ENCODE data around the gene CALD1. TPM values are rescaled to one million over a fixed set of nuclear protein-coding genes. Genes with fewer than 3 reads are reported as not detected.

CALD1 gene
- total RNA-seq, 2 experiments from 2014 or later, result 2.1 to 2.2 TPM

DNA sequence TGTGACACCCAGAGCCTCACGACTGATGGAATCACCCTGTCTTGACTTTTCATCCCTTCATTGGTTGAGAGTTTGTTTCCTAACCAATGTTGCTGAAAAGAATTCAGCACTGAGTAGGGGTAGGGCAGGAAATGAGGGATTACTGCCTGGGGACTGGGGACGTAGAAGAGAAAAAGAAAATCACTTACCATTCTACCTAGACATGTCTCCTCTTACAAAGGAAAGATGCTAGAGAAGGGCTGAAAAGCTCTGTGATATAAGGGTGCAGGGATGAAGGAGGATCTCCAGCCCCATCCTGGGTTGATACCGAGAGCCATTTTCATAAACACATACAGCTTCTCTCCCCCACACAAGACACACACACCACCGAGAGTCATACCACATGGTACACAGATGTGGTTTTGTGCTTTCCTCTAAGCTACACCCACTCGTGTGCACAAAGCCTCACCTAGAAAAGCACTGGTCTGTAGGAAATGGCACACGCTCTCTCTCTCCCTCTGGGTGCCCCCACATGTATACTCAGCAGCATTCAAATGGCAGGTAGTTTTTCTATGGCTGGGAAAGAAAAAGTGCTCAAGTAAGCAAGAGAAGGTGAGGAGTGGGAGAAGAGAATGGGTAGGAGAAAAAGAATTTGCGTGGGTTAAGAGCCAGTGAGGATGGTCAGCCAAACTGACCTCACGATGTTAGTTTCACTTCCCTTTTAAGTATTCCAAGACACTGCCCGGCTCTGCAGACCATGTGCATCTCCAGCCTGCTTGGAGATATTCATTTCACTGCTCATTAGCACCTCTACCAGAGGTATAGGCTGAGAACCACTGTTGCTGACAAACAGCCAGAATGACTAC is 85.8 kb downstream of the CALD1 start:
- intact Hi-C loops (cut with micrococcal nuclease), result no loop called here
- Mint-ChIP-seq H3K9me3 (no peaks in the 10 kb centered on the region), H3K36me3 (ENCODE audit: low read depth) (peaks cover 3% of the 10 kb centered on the region), H3K27ac (peak overlapping the region; percentile 78), H3K27me3 (no peaks in the 10 kb centered on the region), H3K4me1 (ENCODE audit: low read depth) (peaks cover 20% of the 10 kb centered on the region), H3K4me3 (peak overlapping the region; percentile 46)
- TF ChIP-seq, protein P1, sequence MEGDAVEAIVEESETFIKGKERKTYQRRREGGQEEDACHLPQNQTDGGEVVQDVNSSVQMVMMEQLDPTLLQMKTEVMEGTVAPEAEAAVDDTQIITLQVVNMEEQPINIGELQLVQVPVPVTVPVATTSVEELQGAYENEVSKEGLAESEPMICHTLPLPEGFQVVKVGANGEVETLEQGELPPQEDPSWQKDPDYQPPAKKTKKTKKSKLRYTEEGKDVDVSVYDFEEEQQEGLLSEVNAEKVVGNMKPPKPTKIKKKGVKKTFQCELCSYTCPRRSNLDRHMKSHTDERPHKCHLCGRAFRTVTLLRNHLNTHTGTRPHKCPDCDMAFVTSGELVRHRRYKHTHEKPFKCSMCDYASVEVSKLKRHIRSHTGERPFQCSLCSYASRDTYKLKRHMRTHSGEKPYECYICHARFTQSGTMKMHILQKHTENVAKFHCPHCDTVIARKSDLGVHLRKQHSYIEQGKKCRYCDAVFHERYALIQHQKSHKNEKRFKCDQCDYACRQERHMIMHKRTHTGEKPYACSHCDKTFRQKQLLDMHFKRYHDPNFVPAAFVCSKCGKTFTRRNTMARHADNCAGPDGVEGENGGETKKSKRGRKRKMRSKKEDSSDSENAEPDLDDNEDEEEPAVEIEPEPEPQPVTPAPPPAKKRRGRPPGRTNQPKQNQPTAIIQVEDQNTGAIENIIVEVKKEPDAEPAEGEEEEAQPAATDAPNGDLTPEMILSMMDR (IDR thresholded peaks at IDR 0.05), result no peak
- DNase-seq (peak; percentile 67), ATAC-seq (peak; percentile 92)
- ChIA-PET CTCF (interaction anchor here (0.9 kb wide), 1 partner anchor 220 kb away, joined by 3 read pairs; no protein-coding TSS in a partner anchor), POLR2A (interaction anchor here (0.6 kb wide), 1 partner anchor 15 kb away, joined by 4 read pairs; no protein-coding TSS in a partner anchor)

DNA sequence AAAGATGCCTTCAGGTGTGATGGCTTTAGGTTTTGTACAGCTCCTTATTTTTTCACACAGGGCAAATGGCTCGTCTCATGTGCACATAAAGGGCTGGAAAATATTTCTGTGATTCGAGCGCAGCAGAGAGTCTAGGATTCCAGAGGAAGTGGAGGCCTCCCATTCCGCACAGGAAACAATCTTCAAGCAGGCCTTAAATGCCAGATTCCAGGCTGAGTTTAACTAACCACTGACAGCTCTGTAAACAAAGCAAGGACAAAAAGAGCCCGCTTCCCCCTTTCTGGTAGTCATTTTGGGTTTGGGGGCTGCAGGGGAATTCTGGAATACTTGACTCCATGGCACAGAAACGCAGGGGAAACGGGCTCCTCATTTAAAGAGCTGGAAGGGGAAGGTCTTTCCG is 87.2 kb downstream of the CALD1 start:
- Mint-ChIP-seq H3K36me3 (ENCODE audit: low read depth) (peaks cover 2% of the 10 kb centered on the region), H3K27me3 (no peaks in the 10 kb centered on the region), H3K9me3 (no peaks in the 10 kb centered on the region), H3K27ac (no peak overlapping the region), H3K4me1 (ENCODE audit: low read depth) (peaks cover 20% of the 10 kb centered on the region), H3K4me3 (no peak overlapping the region)
- CTCF ChIA-PET, result no interaction called here
- ATAC-seq, result no peak
- POLR2A ChIA-PET, result interaction anchor here (0.6 kb wide), 1 partner anchor 19 kb away, joined by 3 read pairs; no protein-coding TSS in a partner anchor
- no peak for DNase-seq
- TF ChIP-seq, protein P1 (IDR thresholded peaks at IDR 0.05), result no peak
- intact Hi-C loops (cut with micrococcal nuclease), result no loop called here

DNA sequence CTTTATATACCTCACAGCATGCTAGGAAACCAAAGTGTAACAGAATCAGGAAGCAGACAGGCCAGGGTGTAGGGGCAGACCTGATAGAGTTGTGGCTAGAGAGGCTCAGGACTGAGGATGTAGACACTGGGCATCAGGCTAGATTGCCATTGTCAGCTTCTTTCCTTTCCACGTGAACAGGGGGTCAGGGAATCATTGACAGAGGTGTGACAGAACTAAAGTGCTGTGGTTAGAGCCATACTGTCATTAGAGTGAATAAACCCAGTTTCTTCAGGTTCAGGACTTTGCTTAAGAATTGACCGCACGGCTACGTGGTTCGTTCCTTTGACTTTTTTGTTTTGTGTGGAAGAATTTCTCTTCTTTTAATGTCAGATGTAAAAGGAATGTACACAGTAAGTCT is 90.7 kb downstream of the CALD1 start:
- H3K4me3 Mint-ChIP-seq, result no peak overlapping the region
- POLR2A ChIA-PET, result interaction anchor here (0.8 kb wide), 1 partner anchor 9 kb away, joined by 3 read pairs; no protein-coding TSS in a partner anchor
- H3K27me3 Mint-ChIP-seq, result peaks cover 11% of the 10 kb centered on the region
- intact Hi-C loops (cut with micrococcal nuclease), result no loop called here
- no peak for ATAC-seq
- no peaks in the 10 kb centered on the region for H3K36me3 Mint-ChIP-seq (ENCODE audit: low read depth)
- no peak for DNase-seq
- TF ChIP-seq, protein P1 (IDR thresholded peaks at IDR 0.05), result no peak
- CTCF ChIA-PET, result interaction anchor here (0.8 kb wide), 1 partner anchor 20 kb away, joined by 3 read pairs; no protein-coding TSS in a partner anchor
- no peaks in the 10 kb centered on the region for H3K9me3 Mint-ChIP-seq
- no peak overlapping the region for H3K27ac Mint-ChIP-seq
- H3K4me1 Mint-ChIP-seq (ENCODE audit: low read depth), result peaks cover 10% of the 10 kb centered on the region

DNA sequence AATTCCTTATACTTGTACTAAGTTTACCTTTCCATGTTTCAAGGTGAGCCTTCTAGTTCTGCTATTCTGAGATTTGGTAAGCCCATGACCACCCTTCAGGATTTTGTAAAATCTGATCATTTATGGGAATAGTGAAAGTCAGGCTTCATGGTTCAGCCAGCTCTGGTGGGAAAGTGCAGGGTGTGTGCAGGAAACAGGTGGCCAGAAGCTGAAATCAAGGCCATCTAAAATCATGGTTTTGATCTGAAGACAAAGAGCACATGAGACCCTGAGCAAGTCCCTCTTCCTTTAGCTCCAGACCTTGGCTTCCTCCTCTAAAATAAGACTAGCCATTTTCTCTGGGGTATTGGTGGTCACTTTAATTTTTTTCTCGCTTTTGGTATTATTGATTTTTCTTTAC is 91.3 kb downstream of the CALD1 start:
- TF ChIP-seq, protein P1 (IDR thresholded peaks at IDR 0.05), result no peak
- DNase-seq, result no peak
- no peak overlapping the region for H3K4me3 Mint-ChIP-seq
- CTCF ChIA-PET, result interaction anchor here (0.8 kb wide), 1 partner anchor 20 kb away, joined by 3 read pairs; no protein-coding TSS in a partner anchor
- intact Hi-C loops (cut with micrococcal nuclease), result no loop called here
- no peak overlapping the region for H3K27ac Mint-ChIP-seq
- peaks cover 4% of the 10 kb centered on the region for H3K4me1 Mint-ChIP-seq (ENCODE audit: low read depth)
- ATAC-seq, result no peak
- no peaks in the 10 kb centered on the region for H3K36me3 Mint-ChIP-seq (ENCODE audit: low read depth)
- no peaks in the 10 kb centered on the region for H3K9me3 Mint-ChIP-seq
- POLR2A ChIA-PET, result interaction anchor here (0.8 kb wide), 1 partner anchor 10 kb away, joined by 3 read pairs; no protein-coding TSS in a partner anchor
- H3K27me3 Mint-ChIP-seq, result peaks cover 11% of the 10 kb centered on the region

DNA sequence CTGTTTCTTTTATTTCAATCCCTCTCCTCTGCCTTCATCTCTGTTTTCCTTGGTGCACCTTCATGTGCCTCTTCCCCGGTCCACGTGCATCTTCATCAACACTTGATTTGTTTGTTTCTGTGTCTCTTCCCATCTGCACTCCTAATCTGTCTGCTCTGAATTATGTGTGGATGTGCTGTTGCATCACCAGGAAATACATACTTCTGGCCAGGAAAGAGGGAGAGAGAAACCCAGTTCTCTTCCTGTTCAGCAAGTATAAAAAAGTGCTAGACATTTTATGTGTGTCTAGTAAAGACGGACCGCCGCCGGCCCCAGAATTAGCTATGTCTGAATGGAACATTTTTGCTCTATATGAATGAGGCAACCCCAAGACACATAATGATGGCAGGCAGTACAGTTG is 93.8 kb downstream of the CALD1 start:
- no peak overlapping the region for H3K4me3 Mint-ChIP-seq
- intact Hi-C loops (cut with micrococcal nuclease), result no loop called here
- TF ChIP-seq, protein P1 (IDR thresholded peaks at IDR 0.05), result no peak

More for the DNA sequence above, 93.8 kb downstream of the CALD1 start:
- CTCF ChIA-PET, result interaction anchor here (1.0 to 1.3 kb wide), 2 partner anchors 61 to 240 kb away, joined by 3 read pairs; no protein-coding TSS in a partner anchor
- no peaks in the 10 kb centered on the region for H3K4me1 Mint-ChIP-seq (ENCODE audit: low read depth)
- DNase-seq (no peak), ATAC-seq (no peak)
- peaks cover 11% of the 10 kb centered on the region for H3K27me3 Mint-ChIP-seq
- H3K36me3 Mint-ChIP-seq (ENCODE audit: low read depth), result no peaks in the 10 kb centered on the region
- no peaks in the 10 kb centered on the region for H3K9me3 Mint-ChIP-seq
- POLR2A ChIA-PET, result interaction anchor here (0.7 kb wide), 1 partner anchor 1635 kb away, joined by 4 read pairs; no protein-coding TSS in a partner anchor
- H3K27ac Mint-ChIP-seq, result no peak overlapping the region
